Measurements from ENCODE around the gene FMNL2.

GRCh38 chr2:152410165-152410597 is 75.2 kb downstream of the FMNL2 start:
- TF ChIP-seq TSHZ2 (CRISPR knock-in tag; IDR thresholded peaks at IDR 0.05): no peak
- TF ChIP-seq PATZ1 (CRISPR knock-in tag; IDR thresholded peaks at IDR 0.05; ENCODE audit: borderline replicate concordance): no peak
- TF ChIP-seq ZFP30 (CRISPR knock-in tag; IDR thresholded peaks at IDR 0.05): no peak
- TF ChIP-seq ISL1 (CRISPR knock-in tag; IDR thresholded peaks at IDR 0.05): no peak
- TF ChIP-seq ZC3H10 (CRISPR knock-in tag; IDR thresholded peaks at IDR 0.05): no peak
- TF ChIP-seq RARB (CRISPR knock-in tag; IDR thresholded peaks at IDR 0.05): no peak
